Heart right ventricle (tissue), 16 donors: ENCODE results near the gene OLIG3. TPM values are rescaled to one million over a fixed set of nuclear protein-coding genes. Genes with fewer than 3 reads are reported as not detected.

Experiments
- ATAC-seq, 8 donors: fragments of 200-7000 bp; cut with Tn5 transposase; one replicate each; pipeline ENCODE4 v1.9.1; 2020; ENCODE audit warnings: mild to moderate bottlenecking in 8 of 8, moderate library complexity in 8 of 8, moderate number of reproducible peaks in 1 of 8
- DNase-seq, 2 donors: peaks; one replicate each; pipeline ENCODE4 v3.0.0-alpha.2; 2020
- H3K27ac ChIP-seq, 10 donors: fragments of 200-600 bp; sonication (generic) in 2 of 10; one replicate each; pipeline versions ENCODE4 v1.5.0 to v1.8.0; 2020 to 2022; ENCODE audit warnings: mild to moderate bottlenecking in 3 of 10
- H3K27me3 ChIP-seq, 7 donors: fragments of 200-600 bp; one replicate each; pipeline ENCODE4 v1.8.0; 2021 to 2022; ENCODE audit warnings: mild to moderate bottlenecking in 2 of 7
- H3K36me3 ChIP-seq, 9 donors: fragments of 200-600 bp; sonication (generic) in 1 of 9; one replicate each; pipeline versions ENCODE4 v1.5.0 to v1.8.0; 2020 to 2022; ENCODE audit warnings: mild to moderate bottlenecking in 2 of 9
- H3K4me1 ChIP-seq, 9 donors: fragments of 200-600 bp; sonication (generic) in 1 of 9; one replicate each; pipeline versions ENCODE4 v1.5.0 to v1.8.0; 2020 to 2022; ENCODE audit warnings: mild to moderate bottlenecking in 4 of 9
- H3K4me3 ChIP-seq, 10 donors: fragments of 200-600 bp; sonication (generic) in 2 of 10; one replicate each; pipeline versions ENCODE4 v1.5.0 to v1.8.0; 2020 to 2022; ENCODE audit warnings: mild to moderate bottlenecking in 7 of 10, moderate library complexity in 2 of 10
- H3K9me3 ChIP-seq, 11 donors: fragments of 200-600 bp in 10 of 11; sonication (generic) in 2 of 11; one replicate each; pipeline versions ENCODE4 v1.5.0 to v1.8.0; 2013 to 2022; ENCODE audit warnings: mild to moderate bottlenecking in 2 of 11, control low read depth in 1 of 11, moderate library complexity in 1 of 11
- WGBS, 2 donors: extraction: QIAGEN DNeasy Blood & Tissue Kit; methylation state at CpG; one replicate each; pipeline ENCODE4 v1.1.7; 2013; ENCODE audit warnings: inconsistent platforms in 1 of 2; 5-methylcytosine and 5-hydroxymethylcytosine counted together
- intact Hi-C, 10 donors: fragments of 100-400 bp; cut with DNase I; formaldehyde crosslinking; loops; one replicate each; pipeline versions ENCODE4 v1.11.1 to v1.14.2; 2022
- polyA plus RNA-seq, 2 donors: library from polyadenylated mRNA; stranded (reverse); fragments of 200-250 nt; gene quantifications; one replicate each; pipeline ENCODE4 v1.2.3, GENCODE V29; 2013
- total RNA-seq, 10 donors: library from RNA; stranded (reverse); fragmentation: NEBNext Ultra II Directional in 3 of 10; extraction: Animal tissue kit (Norgen Biotek cat#: 25700) in 3 of 10; gene quantifications; one replicate each; pipeline versions ENCODE4 v1.2.1 to v1.2.4, GENCODE V29; 2021 to 2023
- TF ChIP-seq, protein P1 (sequence below), 9 donors: fragments of 200-600 bp; sonication (generic) in 2 of 9; IDR thresholded peaks; one replicate each; pipeline versions ENCODE4 v1.5.0 to v1.8.0; 2021 to 2022; ENCODE audit warnings: antibody characterized with exemption in 9 of 9, mild to moderate bottlenecking in 5 of 9, moderate library complexity in 1 of 9
- donor health status: Arrhythmogenic right ventricular cardiomyopathy.
- donor health status: ischemic (EF 13 %, LVEDD 7.1; RV severe dilation, severe dysfunction).
- donor health status: healthy with polysubstance abuse.
- donor health status: DM: no; HTN: yes; CAD: no.
- donor health status: DM: no; HTN: no; CAD: no.
- donor health status: ischemic (EF 25% LVEDD 6.9; RV normal size, moderate dysfunction).
- donor health status: ischemic (EF 25% LVEDD 5.7; RV mildly dilated, moderate dysfunction).
- donor health status: healthy.
- donor health status: DM: yes; HTN: yes; CAD: no.
- donor health status: Ischemic cardiomyopathy.
- donor health status: ischemic (EF 35%, LVEDD 5.7; RV mildly dilated, moderate dysfunction).
- donor health status: nonischemic (EF 11% LVEDD 7.7; RV severe dilation, severe dysfunction).
- donor health status: DM: yes; HTN: yes; CAD: no.
- donor health status: PGD.
- donor health status: ischemic (EF 29% LVEDD 5.4; RV normal size, mild dysfunction).
- donor health status: nonischemic (EF 23%, LVEDD 6.1; RV moderate dilation, normal function).

The OLIG3 gene
- total and polyA plus RNA-seq, 12 donors: not detected

GRCh38 chr6:137452333-137452894 is 41.8 kb downstream of the OLIG3 start:
- WGBS, 2 donors: 86% methylated on average over 7 of the region's 7 CpGs
- H3K27me3 ChIP-seq: peaks cover 0 to 6% (median 0%) of the 10 kb centered on the region in 7 donors
- no peaks in the 10 kb centered on the region for H3K4me1 ChIP-seq
- no peak overlapping the region for H3K27ac ChIP-seq
- H3K9me3 ChIP-seq: no peaks in the 10 kb centered on the region
- intact Hi-C loops: no loop called here
- DNase-seq (no peak), ATAC-seq (no peak)
- H3K36me3 ChIP-seq: no peaks in the 10 kb centered on the region
- TF ChIP-seq, protein P1, sequence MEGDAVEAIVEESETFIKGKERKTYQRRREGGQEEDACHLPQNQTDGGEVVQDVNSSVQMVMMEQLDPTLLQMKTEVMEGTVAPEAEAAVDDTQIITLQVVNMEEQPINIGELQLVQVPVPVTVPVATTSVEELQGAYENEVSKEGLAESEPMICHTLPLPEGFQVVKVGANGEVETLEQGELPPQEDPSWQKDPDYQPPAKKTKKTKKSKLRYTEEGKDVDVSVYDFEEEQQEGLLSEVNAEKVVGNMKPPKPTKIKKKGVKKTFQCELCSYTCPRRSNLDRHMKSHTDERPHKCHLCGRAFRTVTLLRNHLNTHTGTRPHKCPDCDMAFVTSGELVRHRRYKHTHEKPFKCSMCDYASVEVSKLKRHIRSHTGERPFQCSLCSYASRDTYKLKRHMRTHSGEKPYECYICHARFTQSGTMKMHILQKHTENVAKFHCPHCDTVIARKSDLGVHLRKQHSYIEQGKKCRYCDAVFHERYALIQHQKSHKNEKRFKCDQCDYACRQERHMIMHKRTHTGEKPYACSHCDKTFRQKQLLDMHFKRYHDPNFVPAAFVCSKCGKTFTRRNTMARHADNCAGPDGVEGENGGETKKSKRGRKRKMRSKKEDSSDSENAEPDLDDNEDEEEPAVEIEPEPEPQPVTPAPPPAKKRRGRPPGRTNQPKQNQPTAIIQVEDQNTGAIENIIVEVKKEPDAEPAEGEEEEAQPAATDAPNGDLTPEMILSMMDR (IDR thresholded peaks at IDR 0.05): no peak
- no peak overlapping the region for H3K4me3 ChIP-seq

DNA sequence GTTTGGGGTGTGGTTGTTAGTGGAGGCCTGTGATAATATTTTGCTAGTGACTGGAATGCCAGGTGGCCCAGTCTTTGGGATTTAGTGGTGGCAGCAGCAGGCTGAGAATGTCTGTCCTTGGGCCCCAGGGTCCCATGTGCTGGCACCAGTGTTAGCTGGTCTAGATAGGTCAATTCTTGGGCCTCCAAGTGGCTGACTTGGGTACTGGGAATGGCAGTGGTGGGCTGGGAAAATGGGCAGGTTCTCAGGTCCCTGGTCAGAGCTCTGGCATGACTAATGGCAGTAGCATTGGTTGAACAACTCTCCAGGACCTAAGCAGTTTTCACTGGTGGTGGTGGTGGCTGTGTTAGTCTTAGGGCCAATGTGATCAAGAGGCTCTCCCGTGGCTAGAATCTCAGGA is 50.3 kb downstream of the OLIG3 start:
- intact Hi-C loops: no loop called here
- TF ChIP-seq, protein P1 (IDR thresholded peaks at IDR 0.05): no peak
- ATAC-seq: no peak

More for the DNA sequence above, 50.3 kb downstream of the OLIG3 start:
- H3K4me1 ChIP-seq: no peaks in the 10 kb centered on the region
- WGBS, 2 donors: 63 to 76% methylated on average over 1 of the region's 1 CpG
- no peak overlapping the region for H3K27ac ChIP-seq
- H3K27me3 ChIP-seq: no peaks in the 10 kb centered on the region
- no peak for DNase-seq
- no peaks in the 10 kb centered on the region for H3K36me3 ChIP-seq
- H3K4me3 ChIP-seq: no peak overlapping the region
- H3K9me3 ChIP-seq: peaks cover 0 to 21% (median 0%) of the 10 kb centered on the region in 11 donors
